ENCODE data around the gene LLGL2. TPM values are rescaled to one million over a fixed set of nuclear protein-coding genes. Genes with fewer than 3 reads are reported as not detected.
A peak's percentile ranks its signal among the peaks of the same experiment; 100 is the strongest.

The LLGL2 gene
- total and polyA plus RNA-seq, 2 donors: 5.3 to 36.6 TPM

DNA sequence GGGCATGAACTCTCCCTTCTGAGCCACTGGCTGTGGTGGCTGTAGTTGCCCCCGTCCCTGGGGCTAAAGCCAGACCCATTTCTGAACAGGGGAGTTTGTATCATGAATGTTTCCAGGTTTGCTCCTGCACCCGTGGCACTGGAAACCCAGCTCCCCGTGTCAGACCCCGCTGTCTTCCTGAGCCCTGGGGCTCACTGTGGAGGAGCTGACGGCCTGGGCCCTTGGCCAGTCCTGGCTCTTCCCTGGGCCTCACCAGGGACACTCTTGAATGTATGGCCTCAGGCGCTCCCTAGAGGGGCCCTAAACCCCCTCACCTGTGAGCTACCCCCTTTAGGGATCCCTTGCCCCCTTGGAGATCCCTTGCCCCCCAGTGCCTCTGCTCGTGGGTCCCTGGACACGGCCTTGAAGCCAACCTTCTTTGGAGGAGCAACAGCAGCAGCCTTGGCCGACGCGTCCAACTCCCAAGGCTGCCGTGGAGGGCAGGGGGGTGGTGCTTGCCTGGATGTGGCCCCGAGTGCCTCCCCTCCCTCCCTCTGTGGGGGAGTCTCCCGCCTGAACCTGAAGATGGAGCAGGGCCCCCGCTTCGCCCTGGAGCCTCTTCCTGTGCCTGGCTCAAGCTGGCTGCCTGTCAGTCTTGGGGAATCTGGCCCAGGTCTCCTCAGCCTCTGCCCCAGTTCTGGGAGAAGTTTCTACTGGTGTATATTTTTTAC, 26.0 kb upstream of the LLGL2 start:
- Histone ChIP-seq H3K27ac (ENCODE audit: low read depth in 1 of 2, low read length in 1 of 2) (peak overlapping the region in 1 of 2 donors; percentile 3), H3K4me1 (ENCODE audit: control insufficient read depth in 2 of 2, insufficient read depth in 2 of 2, low read length in 2 of 2) (peaks cover 0 to 25% of the 10 kb centered on the region in 2 donors), H3K4me3 (ENCODE audit: low read length in 2 of 2) (no peak overlapping the region), H3K27me3 (ENCODE audit: control insufficient read depth in 2 of 2, insufficient read depth in 1 of 2, low read length in 1 of 2) (no peaks in the 10 kb centered on the region), H3K36me3 (ENCODE audit: control insufficient read depth in 2 of 2, insufficient read depth in 2 of 2, low read length in 1 of 2) (peaks cover 43 to 61% of the 10 kb centered on the region in 2 donors), H3K9me3 (ENCODE audit: control insufficient read depth in 2 of 2, insufficient read depth in 1 of 2, low read length in 1 of 2) (no peaks in the 10 kb centered on the region)
- WGBS: 73% methylated on average over 16 of the region's 16 CpGs
- no peak for DNase-seq (ENCODE audit: low read depth in 6 of 9, low spot score in 9 of 9)

DNA sequence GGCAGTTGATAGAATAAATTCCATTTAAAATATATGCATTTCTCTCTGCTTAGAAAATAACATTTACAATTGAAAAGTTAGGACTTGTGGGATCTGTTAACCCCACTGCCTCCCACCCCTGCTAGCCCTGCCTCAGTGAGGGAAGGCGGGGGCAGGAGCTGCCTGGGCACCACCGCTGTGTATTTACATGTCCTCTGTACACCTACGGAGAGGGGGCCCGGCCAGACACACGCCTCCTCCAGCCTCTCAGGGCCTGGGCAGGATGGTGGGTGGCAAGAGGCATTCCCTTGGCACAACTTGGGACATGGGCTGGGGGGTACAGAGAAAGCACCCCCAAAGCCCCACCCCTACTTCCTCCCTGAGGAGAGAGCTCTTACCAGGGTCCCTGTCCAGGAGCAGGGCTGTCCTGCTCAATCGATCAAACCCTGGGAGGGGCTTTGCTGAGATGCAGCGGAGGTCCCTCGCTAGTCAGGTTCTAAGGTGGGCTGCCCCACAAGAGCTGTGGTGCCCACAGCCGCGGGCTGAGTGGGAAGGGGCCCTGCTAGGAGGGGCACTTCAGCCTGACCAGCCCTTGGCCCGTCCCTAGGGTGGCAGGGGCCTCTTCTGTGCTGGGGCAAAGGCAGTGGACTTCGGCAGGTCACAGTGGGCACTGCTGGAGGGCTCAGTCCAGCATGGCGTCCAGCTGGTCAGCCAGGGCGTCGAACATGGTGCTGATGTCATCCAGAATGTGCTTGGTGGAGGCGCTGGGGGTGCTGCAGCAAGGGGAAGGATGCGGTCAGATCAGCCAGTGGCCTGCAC, 24.9 kb upstream of the LLGL2 start:
- Histone ChIP-seq H3K27me3 (ENCODE audit: control insufficient read depth in 2 of 2, insufficient read depth in 1 of 2, low read length in 1 of 2) (no peaks in the 10 kb centered on the region), H3K4me3 (ENCODE audit: low read length in 2 of 2) (no peak overlapping the region), H3K9me3 (ENCODE audit: control insufficient read depth in 2 of 2, insufficient read depth in 1 of 2, low read length in 1 of 2) (no peaks in the 10 kb centered on the region), H3K4me1 (ENCODE audit: control insufficient read depth in 2 of 2, insufficient read depth in 2 of 2, low read length in 2 of 2) (peaks cover 0 to 25% of the 10 kb centered on the region in 2 donors), H3K27ac (ENCODE audit: low read depth in 1 of 2, low read length in 1 of 2) (no peak overlapping the region), H3K36me3 (ENCODE audit: control insufficient read depth in 2 of 2, insufficient read depth in 2 of 2, low read length in 1 of 2) (peaks cover 32 to 50% of the 10 kb centered on the region in 2 donors)
- WGBS: 96% methylated on average over 17 of the region's 17 CpGs
- DNase-seq (ENCODE audit: low read depth in 6 of 9, low spot score in 9 of 9): no peak

DNA sequence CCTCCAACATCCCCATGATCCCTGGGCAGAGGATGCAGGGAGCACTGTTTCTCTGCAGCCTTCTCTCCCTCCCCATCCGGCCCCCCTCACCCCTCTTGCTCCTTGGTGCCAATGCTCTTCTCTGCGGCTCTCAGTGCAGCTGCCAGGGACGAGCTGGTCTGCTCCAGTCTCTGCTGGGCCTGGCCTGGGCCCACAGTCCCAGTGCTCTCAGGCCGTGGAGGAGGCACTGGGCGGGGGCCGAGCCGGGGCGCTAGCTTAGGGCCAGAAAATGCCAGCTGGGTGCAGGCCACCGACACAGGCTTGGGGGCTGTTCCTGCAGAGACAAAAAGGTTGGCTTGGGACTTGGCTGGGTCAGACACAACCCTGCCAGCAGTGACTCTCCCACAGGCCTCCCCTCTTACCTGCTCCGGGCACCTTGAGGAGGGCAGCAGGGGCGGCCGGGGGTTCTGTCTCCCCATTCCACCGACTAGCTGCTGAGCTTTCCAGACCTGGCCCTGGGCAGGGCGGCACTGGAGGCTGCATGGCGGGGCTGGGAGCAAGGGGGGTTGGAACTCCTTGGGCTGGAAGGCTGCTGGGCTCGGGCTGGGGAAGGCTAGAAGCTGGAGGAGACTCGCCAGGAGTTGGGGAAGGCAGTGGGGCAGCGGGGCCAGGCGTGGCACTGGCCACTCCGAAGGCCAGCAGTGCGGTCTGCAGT, 24.0 kb upstream of the LLGL2 start:
- no peak for DNase-seq (ENCODE audit: low read depth in 6 of 9, low spot score in 9 of 9)

GRCh38 chr17:75502072-75502720, 23.3 kb upstream of the LLGL2 start:
- peaks cover 20 to 37% of the 10 kb centered on the region in 2 donors for H3K36me3 ChIP-seq (ENCODE audit: control insufficient read depth in 2 of 2, insufficient read depth in 2 of 2, low read length in 1 of 2)
- H3K27me3 ChIP-seq (ENCODE audit: control insufficient read depth in 2 of 2, insufficient read depth in 1 of 2, low read length in 1 of 2): no peaks in the 10 kb centered on the region
- WGBS: 97% methylated on average over 40 of the region's 40 CpGs
- H3K4me3 ChIP-seq (ENCODE audit: low read length in 2 of 2): no peak overlapping the region
- H3K27ac ChIP-seq (ENCODE audit: low read depth in 1 of 2, low read length in 1 of 2): no peak overlapping the region
- DNase-seq (ENCODE audit: low read depth in 6 of 9, low spot score in 9 of 9): no peak
- no peaks in the 10 kb centered on the region for H3K9me3 ChIP-seq (ENCODE audit: control insufficient read depth in 2 of 2, insufficient read depth in 1 of 2, low read length in 1 of 2)
- H3K4me1 ChIP-seq (ENCODE audit: control insufficient read depth in 2 of 2, insufficient read depth in 2 of 2, low read length in 2 of 2): peaks cover 0 to 25% of the 10 kb centered on the region in 2 donors

More for the DNA sequence above, 24.0 kb upstream of the LLGL2 start:
- Histone ChIP-seq H3K4me1 (ENCODE audit: control insufficient read depth in 2 of 2, insufficient read depth in 2 of 2, low read length in 2 of 2) (peaks cover 0 to 25% of the 10 kb centered on the region in 2 donors), H3K27ac (ENCODE audit: low read depth in 1 of 2, low read length in 1 of 2) (no peak overlapping the region), H3K36me3 (ENCODE audit: control insufficient read depth in 2 of 2, insufficient read depth in 2 of 2, low read length in 1 of 2) (peaks cover 23 to 43% of the 10 kb centered on the region in 2 donors), H3K9me3 (ENCODE audit: control insufficient read depth in 2 of 2, insufficient read depth in 1 of 2, low read length in 1 of 2) (no peaks in the 10 kb centered on the region), H3K4me3 (ENCODE audit: low read length in 2 of 2) (no peak overlapping the region), H3K27me3 (ENCODE audit: control insufficient read depth in 2 of 2, insufficient read depth in 1 of 2, low read length in 1 of 2) (no peaks in the 10 kb centered on the region)
- WGBS: 94% methylated on average over 21 of the region's 21 CpGs

DNA sequence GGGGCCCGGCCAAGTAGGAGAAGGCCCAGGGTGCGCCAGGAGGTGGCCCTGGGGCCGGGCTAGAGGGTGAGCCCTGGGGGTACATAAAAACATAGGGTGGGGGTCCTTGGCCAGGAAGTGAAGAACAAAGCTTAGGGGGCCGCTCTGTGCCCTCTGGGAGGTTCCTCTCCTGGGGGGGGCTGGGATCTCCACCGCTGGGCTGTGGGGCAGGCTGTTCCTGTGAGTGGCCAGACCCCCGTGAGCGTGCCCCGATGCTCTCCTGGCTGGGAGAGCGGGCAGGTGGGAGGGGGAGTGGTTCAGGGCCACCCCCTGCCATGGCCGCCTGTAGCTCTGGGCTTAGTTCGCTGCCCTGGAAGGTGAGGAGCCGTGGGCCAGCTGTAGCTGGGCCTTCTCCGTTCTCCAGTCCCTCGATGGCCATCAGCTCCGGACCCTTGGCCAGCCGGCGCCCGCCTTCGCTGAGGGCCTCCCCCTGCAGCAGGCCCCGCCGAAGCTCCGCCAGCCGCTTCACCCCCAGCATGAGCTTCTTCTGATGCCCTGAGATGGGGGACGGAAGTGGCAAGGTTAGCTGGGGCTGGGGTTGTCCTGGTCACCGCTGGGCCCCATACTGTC, 22.7 kb upstream of the LLGL2 start:
- Histone ChIP-seq H3K4me3 (ENCODE audit: low read length in 2 of 2) (no peak overlapping the region), H3K27ac (ENCODE audit: low read depth in 1 of 2, low read length in 1 of 2) (no peak overlapping the region), H3K4me1 (ENCODE audit: control insufficient read depth in 2 of 2, insufficient read depth in 2 of 2, low read length in 2 of 2) (peaks cover 0 to 21% of the 10 kb centered on the region in 2 donors), H3K36me3 (ENCODE audit: control insufficient read depth in 2 of 2, insufficient read depth in 2 of 2, low read length in 1 of 2) (peaks cover 20 to 33% of the 10 kb centered on the region in 2 donors), H3K9me3 (ENCODE audit: control insufficient read depth in 2 of 2, insufficient read depth in 1 of 2, low read length in 1 of 2) (no peaks in the 10 kb centered on the region), H3K27me3 (ENCODE audit: control insufficient read depth in 2 of 2, insufficient read depth in 1 of 2, low read length in 1 of 2) (no peaks in the 10 kb centered on the region)
- DNase-seq (ENCODE audit: low read depth in 6 of 9, low spot score in 9 of 9): no peak
- WGBS: 98% methylated on average over 25 of the region's 25 CpGs

DNA sequence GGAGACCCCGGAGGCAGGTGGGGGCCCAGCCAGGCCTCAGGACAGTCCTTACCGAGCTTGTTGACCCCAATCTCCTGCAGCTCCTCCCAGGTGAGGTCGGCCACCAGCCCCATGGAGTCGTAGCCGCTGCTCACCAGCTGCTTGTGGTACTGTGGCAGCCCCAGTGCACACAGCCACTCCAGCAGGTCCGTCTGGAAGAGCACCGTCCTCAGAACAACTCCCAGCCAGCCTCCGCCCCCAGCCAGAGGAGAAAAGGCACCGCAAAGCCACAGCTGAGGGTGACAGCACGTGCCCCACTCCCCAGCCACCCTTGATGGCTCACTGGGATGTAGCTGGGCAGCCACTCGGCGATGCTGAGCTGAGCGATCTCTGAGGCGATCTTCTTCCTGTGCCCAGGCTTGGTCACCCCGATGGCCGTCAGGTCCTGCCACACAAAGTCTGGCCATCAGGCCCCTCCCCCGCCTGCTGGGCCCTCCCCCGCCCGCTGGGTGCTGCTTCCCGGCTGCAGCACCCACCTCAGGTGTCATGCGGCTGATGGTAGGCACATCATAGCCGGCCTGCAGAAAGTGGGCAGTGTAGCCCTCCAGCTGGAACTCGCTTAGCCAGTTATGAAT, 22.1 kb upstream of the LLGL2 start:
- Histone ChIP-seq H3K9me3 (ENCODE audit: control insufficient read depth in 2 of 2, insufficient read depth in 1 of 2, low read length in 1 of 2) (no peaks in the 10 kb centered on the region), H3K4me1 (ENCODE audit: control insufficient read depth in 2 of 2, insufficient read depth in 2 of 2, low read length in 2 of 2) (peaks cover 0 to 15% of the 10 kb centered on the region in 2 donors), H3K27ac (ENCODE audit: low read depth in 1 of 2, low read length in 1 of 2) (no peak overlapping the region), H3K27me3 (ENCODE audit: control insufficient read depth in 2 of 2, insufficient read depth in 1 of 2, low read length in 1 of 2) (no peaks in the 10 kb centered on the region), H3K36me3 (ENCODE audit: control insufficient read depth in 2 of 2, insufficient read depth in 2 of 2, low read length in 1 of 2) (peaks cover 19 to 29% of the 10 kb centered on the region in 2 donors), H3K4me3 (ENCODE audit: low read length in 2 of 2) (no peak overlapping the region)
- WGBS: 95% methylated on average over 23 of the region's 23 CpGs
- no peak for DNase-seq (ENCODE audit: low read depth in 6 of 9, low spot score in 9 of 9)

DNA sequence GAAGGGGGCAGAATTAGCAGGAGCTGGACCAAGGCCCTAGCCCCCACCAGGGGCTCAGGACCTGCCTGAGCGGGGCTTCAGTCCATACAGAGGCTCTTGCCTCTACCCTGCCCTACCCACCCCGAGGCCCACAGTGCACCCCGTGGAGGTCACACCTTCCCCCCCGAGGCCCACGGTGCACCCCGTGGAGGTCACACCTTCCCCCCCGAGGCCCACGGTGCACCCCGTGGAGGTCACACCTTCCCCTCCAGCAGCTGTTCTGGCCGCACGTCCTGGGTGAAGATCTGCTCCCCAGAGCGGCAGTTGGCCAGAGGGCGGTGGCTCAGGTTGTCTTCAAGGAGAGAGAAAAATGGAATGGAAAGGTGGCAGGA, 21.5 kb upstream of the LLGL2 start:
- no peaks in the 10 kb centered on the region for H3K27me3 ChIP-seq (ENCODE audit: control insufficient read depth in 2 of 2, insufficient read depth in 1 of 2, low read length in 1 of 2)
- H3K4me1 ChIP-seq (ENCODE audit: control insufficient read depth in 2 of 2, insufficient read depth in 2 of 2, low read length in 2 of 2): peaks cover 0 to 10% of the 10 kb centered on the region in 2 donors
- H3K9me3 ChIP-seq (ENCODE audit: control insufficient read depth in 2 of 2, insufficient read depth in 1 of 2, low read length in 1 of 2): no peaks in the 10 kb centered on the region
- DNase-seq (ENCODE audit: low read depth in 6 of 9, low spot score in 9 of 9): no peak
- peaks cover 14 to 25% of the 10 kb centered on the region in 2 donors for H3K36me3 ChIP-seq (ENCODE audit: control insufficient read depth in 2 of 2, insufficient read depth in 2 of 2, low read length in 1 of 2)
- no peak overlapping the region for H3K27ac ChIP-seq (ENCODE audit: low read depth in 1 of 2, low read length in 1 of 2)
- 93% methylated on average over 13 of the region's 13 CpGs for WGBS
- H3K4me3 ChIP-seq (ENCODE audit: low read length in 2 of 2): no peak overlapping the region

- H3K27ac ChIP-seq (ENCODE audit: low read depth in 1 of 2, low read length in 1 of 2): no peak overlapping the region
- H3K4me3 ChIP-seq (ENCODE audit: low read length in 2 of 2): no peak overlapping the region
- no peak for DNase-seq (ENCODE audit: low read depth in 6 of 9, low spot score in 9 of 9)
- 95% methylated on average over 32 of the region's 32 CpGs for WGBS
- peaks cover 0 to 6% of the 10 kb centered on the region in 2 donors for H3K4me1 ChIP-seq (ENCODE audit: control insufficient read depth in 2 of 2, insufficient read depth in 2 of 2, low read length in 2 of 2)
- peaks cover 8 to 19% of the 10 kb centered on the region in 2 donors for H3K36me3 ChIP-seq (ENCODE audit: control insufficient read depth in 2 of 2, insufficient read depth in 2 of 2, low read length in 1 of 2)
- H3K9me3 ChIP-seq (ENCODE audit: control insufficient read depth in 2 of 2, insufficient read depth in 1 of 2, low read length in 1 of 2): no peaks in the 10 kb centered on the region
- no peaks in the 10 kb centered on the region for H3K27me3 ChIP-seq (ENCODE audit: control insufficient read depth in 2 of 2, insufficient read depth in 1 of 2, low read length in 1 of 2)
Observed at GRCh38 chr17:75504347-75505151, 20.9 kb upstream of the LLGL2 start.
